B cell (primary cell): ENCODE data around the gene GRID1. TPM values are rescaled to one million over a fixed set of nuclear protein-coding genes. Genes with fewer than 3 reads are reported as not detected.
A peak's percentile ranks its signal among the peaks of the same experiment; 100 is the strongest.

ENCODE experiments used
- ATAC-seq: fragments of 200-7000 bp; cut with Tn5 transposase; one replicate; pipeline ENCODE4 v1.10.0; 2021; ENCODE audit warnings: low read depth, mild to moderate bottlenecking, moderate number of reproducible peaks, moderate library complexity
- CTCF ChIA-PET: fragments of 350-600 bp; sonication (Branson Sonifier 250); formaldehyde crosslinking; loops from one replicate; lab custom pipeline; 2021; ENCODE audit warnings: antibody characterized with exemption, inconsistent platforms; lab: Charles Lee
- POLR2A ChIA-PET: fragments of 350-600 bp; sonication (Branson Sonifier 250); formaldehyde crosslinking; loops from one replicate; lab custom pipeline; 2021; ENCODE audit warnings: antibody characterized with exemption; lab: Charles Lee
- DNase-seq: peaks from one replicate; pipeline ENCODE4 v3.0.0; 2013
- H2AFZ ChIP-seq: 2 replicates; pipeline ENCODE4 v1.6.1; 2012; ENCODE audit warnings: mild to moderate bottlenecking, low read depth, low read length; ENCODE audit not compliant: insufficient read depth, poor library complexity, severe bottlenecking
- H3K27ac ChIP-seq, 2 donors: 1 replicate in 1 of 2; 2 replicates in 1 of 2; pipeline ENCODE4 v1.5.1; 2012 to 2013; ENCODE audit warnings: low read length in 2 of 2, mild to moderate bottlenecking in 2 of 2, moderate library complexity in 1 of 2
- H3K27me3 ChIP-seq, 4 experiments: fragments of 200-600 bp in 1 of 4; sonication (generic) in 1 of 4; replicated peaks in 1 of 4; 1 replicate in 2 of 4; 2 replicates in 2 of 4; pipeline versions ENCODE4 v1.6.1 to v1.7.0; 2013 to 2016; ENCODE audit warnings: low read length in 3 of 4, mild to moderate bottlenecking in 2 of 4, mixed read lengths in 1 of 4, moderate library complexity in 1 of 4; ENCODE audit not compliant: insufficient read depth in 4 of 4, control insufficient read depth in 3 of 4; ENCODE audit errors: control extremely low read depth in 1 of 4
- H3K36me3 ChIP-seq, 2 experiments: replicated peaks in 1 of 2; 1 replicate in 1 of 2; 2 replicates in 1 of 2; pipeline versions ENCODE4 v1.6.1 to v1.7.1; 2013; ENCODE audit warnings: low read length in 1 of 2; ENCODE audit not compliant: insufficient read depth in 2 of 2, control insufficient read depth in 1 of 2; ENCODE audit errors: control extremely low read depth in 1 of 2, extremely low read depth in 1 of 2
- H3K4me1 ChIP-seq, 2 donors: fragments of 200-600 bp in 1 of 2; sonication (generic) in 1 of 2; 1 replicate in 1 of 2; 2 replicates in 1 of 2; pipeline versions ENCODE4 v1.5.1 to v1.6.1; 2013 to 2017; ENCODE audit warnings: low read length in 2 of 2; ENCODE audit not compliant: control insufficient read depth in 2 of 2, insufficient read depth in 2 of 2
- H3K4me2 ChIP-seq: replicated peaks from 2 replicates; pipeline ENCODE3; 2012; ENCODE audit warnings: mild to moderate bottlenecking, low read depth, low read length; ENCODE audit not compliant: poor library complexity, severe bottlenecking
- H3K4me3 ChIP-seq, 5 experiments: fragments of 200-600 bp in 1 of 5; sonication (generic) in 1 of 5; 1 replicate in 3 of 5; 2 replicates in 2 of 5; pipeline versions ENCODE4 v1.5.1 to v1.7.0; 2011 to 2016; ENCODE audit warnings: low read length in 4 of 5, mild to moderate bottlenecking in 4 of 5, low read depth in 2 of 5, control low read depth in 1 of 5, moderate library complexity in 1 of 5; ENCODE audit not compliant: insufficient read depth in 1 of 5; ENCODE audit errors: control extremely low read depth in 1 of 5, extremely low read depth in 1 of 5
- H3K79me2 ChIP-seq: fragments of 200-600 bp; sonication (generic); one replicate; pipeline ENCODE4 v1.6.0; 2016; ENCODE audit warnings: low read length; ENCODE audit not compliant: control insufficient read depth, insufficient read depth
- H3K9ac ChIP-seq: fragments of 200-600 bp; sonication (generic); 2 replicates; pipeline ENCODE4 v1.6.1; 2017; ENCODE audit warnings: mild to moderate bottlenecking, low read length, moderate library complexity
- H3K9me3 ChIP-seq, 3 donors: one replicate each; pipeline versions ENCODE4 v1.6.1 to v1.7.1; 2013; ENCODE audit warnings: low read length in 2 of 3; ENCODE audit not compliant: control insufficient read depth in 2 of 3, insufficient read depth in 1 of 3; ENCODE audit errors: control extremely low read depth in 1 of 3
- H4K20me1 ChIP-seq: 2 replicates; pipeline ENCODE4 v1.6.0; 2012; ENCODE audit warnings: mild to moderate bottlenecking, low read length; ENCODE audit not compliant: insufficient read depth, control insufficient read depth, poor library complexity, severe bottlenecking
- H3K27ac Mint-ChIP-seq: one replicate; pipeline ENCODE4 v1.8.0; 2021; ENCODE audit warnings: mixed read lengths
- H3K27me3 Mint-ChIP-seq: one replicate; pipeline ENCODE4 v1.8.0; 2021; ENCODE audit warnings: mixed read lengths
- H3K4me1 Mint-ChIP-seq: one replicate; pipeline ENCODE4 v1.8.0; 2021; ENCODE audit warnings: mixed read lengths
- H3K4me3 Mint-ChIP-seq: one replicate; pipeline ENCODE4 v1.8.0; 2021; ENCODE audit warnings: mixed read lengths
- H3K9me3 Mint-ChIP-seq: one replicate; pipeline ENCODE4 v1.8.0; 2022; ENCODE audit warnings: mixed read lengths; ENCODE audit not compliant: insufficient read depth
- CTCF ChIP-seq: fragments of 200-600 bp; IDR thresholded peaks from one replicate; pipeline ENCODE4 v1.8.0; 2022; ENCODE audit warnings: antibody characterized with exemption, mild to moderate bottlenecking
- EZH2 ChIP-seq: IDR thresholded peaks from 2 replicates; pipeline ENCODE4 v1.6.1; 2012; ENCODE audit warnings: borderline replicate concordance, low read depth, mild to moderate bottlenecking, moderate library complexity, low read length; ENCODE audit not compliant: insufficient read depth, poor library complexity, severe bottlenecking
- WGBS: methylation state at CpG from one replicate; pipeline ENCODE4 v1.1.5; 2013; ENCODE audit warnings: missing lambda C conversion rate; ENCODE audit not compliant: insufficient coverage; 5-methylcytosine and 5-hydroxymethylcytosine counted together
- intact Hi-C: fragments of 100-400 bp; cut with micrococcal nuclease; formaldehyde crosslinking; loops from one replicate; pipeline ENCODE4 v1.10.0; 2022
- polyA plus RNA-seq: library from polyadenylated mRNA; depleted of rRNA; stranded (reverse); fragments of >200 nt; gene quantifications from 2 replicates; pipeline ENCODE4 v1.2.3, GENCODE V29; 2012
- total RNA-seq, 2 donors: library from RNA; stranded (reverse); fragments of 120-200 nt in 1 of 2; gene quantifications; 1 replicate in 1 of 2; 2 replicates in 1 of 2; pipeline versions ENCODE4 v1.2.3 to v1.2.4, GENCODE V29; 2013 to 2022

The GRID1 gene
- total and polyA plus RNA-seq, 2 donors (not counting 1 experiment from before 2014, with no cell fraction given) = not detected

DNA sequence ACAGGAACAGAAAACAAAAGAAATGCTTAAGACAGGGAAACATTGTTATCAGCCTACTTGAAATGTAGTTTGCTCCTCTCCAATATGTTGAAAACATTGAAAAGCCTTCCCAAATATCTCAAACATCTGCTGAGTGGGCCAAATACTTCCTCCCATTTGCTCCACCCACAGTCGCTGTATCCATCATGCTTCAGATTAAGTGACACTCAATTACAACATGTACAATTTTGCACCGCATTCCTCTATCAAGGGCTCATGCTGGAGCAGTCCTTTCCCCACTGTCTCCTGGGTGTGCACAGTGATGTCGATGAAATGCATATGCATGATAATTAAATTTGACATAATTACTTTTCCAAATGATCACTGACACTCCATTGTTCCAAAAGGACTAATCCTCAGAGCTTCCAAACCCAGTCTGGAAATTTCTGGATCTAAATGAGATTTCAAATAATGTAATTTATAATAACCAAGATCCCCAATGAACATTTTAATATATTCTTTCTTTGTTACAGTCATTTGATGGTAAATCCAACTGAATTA, 604.6 kb downstream of the GRID1 start:
- Mint-ChIP-seq H3K4me1 (no peaks in the 10 kb centered on the region), H3K27ac (no peak overlapping the region), H3K4me3 (no peak overlapping the region), H3K27me3 (no peaks in the 10 kb centered on the region), H3K9me3 (peaks cover 2% of the 10 kb centered on the region)
- no peaks in the 10 kb centered on the region for H3K4me1 ChIP-seq
- H3K27ac ChIP-seq = no peak overlapping the region
- CTCF ChIA-PET = no interaction called here
- no peaks in the 10 kb centered on the region for H3K79me2 ChIP-seq
- no peak overlapping the region for H3K4me2 ChIP-seq
- intact Hi-C loops = no loop called here
- H4K20me1 ChIP-seq = no peaks in the 10 kb centered on the region
- TF ChIP-seq EZH2 = no peak
- no peak for DNase-seq
- H3K27me3 ChIP-seq = no peaks in the 10 kb centered on the region
- H3K4me3 ChIP-seq = no peak overlapping the region
- WGBS = 100% methylated on average over 1 of the region's 3 CpGs
- H3K9me3 ChIP-seq = no peaks in the 10 kb centered on the region
- no peak overlapping the region for H3K9ac ChIP-seq
- ATAC-seq = no peak
- H3K36me3 ChIP-seq = no peaks in the 10 kb centered on the region
- POLR2A ChIA-PET = no interaction called here
- no peak overlapping the region for H2AFZ ChIP-seq

DNA sequence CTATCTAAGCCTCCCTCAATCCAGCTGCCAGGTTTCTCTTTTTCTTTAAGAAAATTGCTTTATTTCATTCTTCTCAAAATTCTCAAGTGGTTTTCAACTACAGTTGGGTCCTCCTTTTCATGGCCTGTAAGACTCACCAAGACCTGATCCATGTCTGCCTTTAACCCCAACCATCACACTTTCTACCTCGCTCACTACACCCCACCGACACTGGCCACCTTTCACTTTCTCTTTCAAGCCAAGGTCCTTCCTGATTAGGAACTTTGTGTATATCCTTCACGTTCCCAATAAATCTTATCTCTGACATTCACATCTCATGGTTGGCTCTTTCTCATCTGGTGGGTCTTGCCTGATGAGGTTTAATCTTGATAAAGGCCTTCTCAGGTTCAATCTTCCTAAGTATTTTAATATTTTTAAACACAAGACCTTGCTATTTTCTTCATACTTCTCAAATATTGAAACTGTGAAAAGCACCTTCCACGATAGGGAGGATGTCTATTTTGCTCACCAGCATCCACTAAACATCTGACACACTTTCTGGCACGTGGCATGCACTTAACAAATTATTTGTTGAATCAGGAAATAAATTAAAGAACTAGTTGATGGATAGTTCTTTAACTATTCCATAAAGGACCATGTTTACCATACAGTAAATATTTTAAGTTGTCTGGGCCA, 624.8 kb downstream of the GRID1 start:
- ATAC-seq = no peak
- 33% methylated on average over 2 of the region's 5 CpGs for WGBS
- no peaks in the 10 kb centered on the region for H3K9me3 ChIP-seq
- intact Hi-C loops = no loop called here
- no peaks in the 10 kb centered on the region for H3K9me3 Mint-ChIP-seq
- no peaks in the 10 kb centered on the region for H4K20me1 ChIP-seq
- no peak for TF ChIP-seq EZH2
- TF ChIP-seq CTCF = no peak
- POLR2A ChIA-PET = no interaction called here
- DNase-seq = peak; percentile 14
- no peak overlapping the region for H3K27ac ChIP-seq
- peaks cover 4% of the 10 kb centered on the region for H3K4me1 Mint-ChIP-seq
- H3K27me3 Mint-ChIP-seq = peaks cover 4% of the 10 kb centered on the region
- peak overlapping the region; percentile 62 for H3K4me3 Mint-ChIP-seq
- H3K9ac ChIP-seq = peak overlapping the region; percentile 44
- H3K79me2 ChIP-seq = no peaks in the 10 kb centered on the region
- H3K4me2 ChIP-seq = peak overlapping the region; percentile 53
- CTCF ChIA-PET = no interaction called here
- peak overlapping the region in 2 of 5 experiments; percentile 5 to 46 for H3K4me3 ChIP-seq
- no peaks in the 10 kb centered on the region for H3K27me3 ChIP-seq
- H3K36me3 ChIP-seq = no peaks in the 10 kb centered on the region
- peak overlapping the region; percentile 18 for H3K27ac Mint-ChIP-seq
- peak overlapping the region; percentile 54 for H2AFZ ChIP-seq
- peaks cover 0 to 3% of the 10 kb centered on the region in 2 donors for H3K4me1 ChIP-seq
